ENCODE measurements around the gene SYNGR3.

GRCh38 chr16:1976216-1976520 lies 13.6 kb upstream of the SYNGR3 start:
- TF ChIP-seq CTCF (conservative IDR thresholded peaks at IDR 0.05 in 1 of 2, IDR thresholded peaks at IDR 0.05 in 1 of 2; ENCODE audit: low read depth in 1 of 2, low read length in 2 of 2), result no peak
- TF ChIP-seq EZH2 (IDR thresholded peaks at IDR 0.05; ENCODE audit: low read length, missing control alignments), result no peak

Measured in fibroblast of lung (primary cell).